Activated naive CD4-positive, alpha-beta T cell treated with anti-CD3 and anti-CD28 coated beads, Interleukin-2, amount 50 U/mL, for 72 hours (primary cell): Measurements from ENCODE around the gene ZFTA. TPM values are rescaled to one million over a fixed set of nuclear protein-coding genes. Genes with fewer than 3 reads are reported as not detected.
"Not testable (repeated sequence)": the region's sequence is repeated elsewhere in the genome, so short reads cannot be mapped to it uniquely, and the experiment has no call there.

ENCODE experiments used
- ATAC-seq, 2 donors: fragments of 150-1000 bp; cut with Tn5 transposase; 2 replicates each; pipeline ENCODE4 v1.10.0; 2021; ENCODE audit warnings: mild to moderate bottlenecking in 2 of 2, moderate library complexity in 2 of 2
- DNase-seq, 2 donors: peaks; one replicate each; pipeline ENCODE4 v3.0.0; 2021 to 2022; ENCODE audit warnings: low spot score in 2 of 2
- H3K27ac Mint-ChIP-seq, 2 donors: one replicate each; pipeline ENCODE4 v1.8.0; 2022; ENCODE audit warnings: mild to moderate bottlenecking in 2 of 2, mixed read lengths in 2 of 2
- H3K36me3 Mint-ChIP-seq, 2 donors: one replicate each; pipeline ENCODE4 v1.8.0; 2022; ENCODE audit warnings: mixed read lengths in 2 of 2
- H3K9me3 Mint-ChIP-seq, 2 donors: one replicate each; pipeline ENCODE4 v1.8.0; 2022; ENCODE audit warnings: mixed read lengths in 2 of 2
- total RNA-seq, 2 donors: library from RNA; stranded (reverse); gene quantifications; one replicate each; pipeline ENCODE4 v1.2.3, GENCODE V29; 2022

The ZFTA gene
- total RNA-seq: 1 to 10 TPM in 1 of 2 donors, under 1 TPM in 1; 0.16 to 2.2 TPM

DNA sequence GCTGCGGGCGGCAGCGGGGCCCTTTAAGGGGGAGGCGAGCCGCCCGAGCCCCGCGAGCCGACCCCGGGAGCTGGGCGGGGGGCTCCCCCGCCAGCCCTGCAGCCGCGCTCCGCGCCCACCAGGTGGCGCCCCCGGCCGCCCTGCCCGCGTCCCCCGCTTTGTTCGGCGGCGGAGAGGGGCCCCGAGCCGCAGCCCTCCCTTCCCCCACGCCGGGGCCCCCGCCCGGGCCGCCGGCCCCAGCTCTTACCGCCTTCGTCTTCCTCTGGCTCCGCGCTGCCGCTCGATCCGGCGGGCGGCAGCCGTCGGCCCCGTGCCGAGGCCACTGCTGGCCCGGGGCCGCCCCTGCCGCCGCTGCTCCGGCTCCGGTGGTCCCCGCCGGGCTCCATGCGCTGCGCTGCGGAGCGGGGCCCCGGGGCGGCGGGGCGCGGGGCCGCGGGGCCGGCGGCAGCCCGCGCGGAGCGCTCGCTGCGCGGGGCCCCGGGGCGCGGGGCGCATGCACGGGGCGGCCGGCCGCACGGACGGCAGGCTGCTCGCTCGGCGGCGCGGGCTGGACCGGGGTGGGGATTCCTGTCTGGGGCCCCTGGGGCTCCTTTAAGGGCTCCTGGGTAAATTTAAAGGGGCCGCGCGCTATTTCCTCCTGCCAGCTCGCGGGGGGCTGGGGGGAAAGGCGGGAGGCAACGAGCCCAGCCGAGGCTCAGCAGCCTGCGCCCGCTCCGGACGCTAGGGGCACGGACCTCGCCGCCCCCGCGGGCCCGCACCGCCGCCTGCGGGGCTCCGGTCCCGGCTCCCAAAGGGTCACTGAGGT, at the start of gene ZFTA:
Gene ZFTA (minus strand): TSS at position 539 of the 805 bp plus-strand sequence. CDS start 153 bp downstream, at position 386.
- DNase-seq (peak; percentile 62 to 78), ATAC-seq (peak; percentile 67 to 70)
- Mint-ChIP-seq H3K36me3 (peaks cover 0 to 6% of the 10 kb centered on the region in 2 donors), H3K9me3 (no peaks in the 10 kb centered on the region), H3K27ac (peak within 1 kb of the TSS; percentile 75 to 95)

DNA sequence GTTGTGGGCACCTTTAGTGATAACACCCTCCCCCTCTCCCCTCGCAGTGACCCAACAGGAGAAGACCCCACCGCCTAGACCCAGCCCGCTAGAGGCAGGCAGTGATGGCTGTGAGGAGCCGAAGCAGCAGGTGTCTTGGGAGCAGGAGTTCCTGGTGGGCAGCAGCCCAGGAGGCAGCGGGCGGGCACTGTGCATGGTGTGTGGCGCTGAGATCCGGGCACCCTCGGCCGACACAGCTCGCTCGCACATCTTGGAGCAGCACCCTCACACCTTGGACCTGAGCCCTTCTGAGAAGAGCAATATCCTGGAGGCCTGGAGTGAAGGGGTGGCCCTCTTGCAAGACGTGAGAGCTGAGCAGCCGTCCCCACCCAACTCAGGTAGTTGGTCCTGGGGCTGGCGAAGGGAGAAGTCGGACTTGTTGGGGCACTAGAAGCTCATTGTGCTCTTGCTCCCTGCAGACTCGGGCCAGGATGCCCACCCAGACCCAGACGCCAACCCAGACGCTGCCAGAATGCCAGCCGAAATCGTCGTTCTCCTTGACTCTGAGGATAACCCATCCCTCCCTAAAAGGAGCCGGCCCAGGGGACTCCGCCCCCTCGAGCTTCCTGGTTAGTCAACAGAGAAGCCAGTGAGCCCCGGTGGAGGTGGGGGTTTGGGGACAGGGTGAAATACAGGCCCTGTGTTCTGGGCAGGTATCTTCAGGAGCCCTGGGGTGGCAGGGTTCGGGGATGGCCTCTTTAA, 49.4 kb upstream of the ZFTA start:
- DNase-seq: no peak
- no peaks in the 10 kb centered on the region for H3K9me3 Mint-ChIP-seq
- no peak overlapping the region for H3K27ac Mint-ChIP-seq
- no peak for ATAC-seq
- H3K36me3 Mint-ChIP-seq: peaks cover 28 to 39% of the 10 kb centered on the region in 2 donors

- Mint-ChIP-seq H3K36me3 (peaks cover 28 to 32% of the 10 kb centered on the region in 2 donors), H3K27ac (peak overlapping the region in 1 of 2 donors; percentile 78), H3K9me3 (no peaks in the 10 kb centered on the region)
- DNase-seq (no peak), ATAC-seq (no peak)
These were observed 48.2 kb upstream of the ZFTA start for GRCh38 chr11:63816732-63817131.

GRCh38 chr11:63816166-63816565, 47.6 kb upstream of the ZFTA start:
- H3K27ac Mint-ChIP-seq: no peak overlapping the region
- peaks cover 28 to 32% of the 10 kb centered on the region in 2 donors for H3K36me3 Mint-ChIP-seq
- ATAC-seq (no peak), DNase-seq (no peak)
- no peaks in the 10 kb centered on the region for H3K9me3 Mint-ChIP-seq

DNA sequence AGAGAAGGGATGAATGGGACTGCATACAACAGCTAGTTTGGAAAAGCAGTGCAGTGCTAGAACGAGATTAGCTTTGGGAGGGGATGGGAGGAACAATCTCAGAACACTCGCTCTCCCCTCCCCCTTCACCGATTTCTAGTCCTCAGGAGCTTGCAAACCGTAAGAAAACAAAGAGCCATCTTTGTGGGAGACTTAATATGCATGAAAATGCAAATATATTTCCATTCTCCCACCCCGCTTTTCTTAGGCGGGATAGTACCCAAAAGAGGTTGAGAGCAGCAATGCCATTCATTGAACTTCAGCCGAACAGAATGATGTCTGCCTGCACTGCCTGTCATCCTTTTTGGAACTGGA, 45.8 kb upstream of the ZFTA start:
- Mint-ChIP-seq H3K9me3 (no peaks in the 10 kb centered on the region), H3K36me3 (peaks cover 28 to 32% of the 10 kb centered on the region in 2 donors), H3K27ac (peak overlapping the region in 1 of 2 donors; percentile 77)
- DNase-seq: no peak
- ATAC-seq: no peak

- ATAC-seq (peak; percentile 53 to 54), DNase-seq (peak; percentile 40 to 62)
- Mint-ChIP-seq H3K27ac (peak overlapping the region in 1 of 2 donors; percentile 77), H3K36me3 (peaks cover 28 to 32% of the 10 kb centered on the region in 2 donors), H3K9me3 (no peaks in the 10 kb centered on the region)
These were observed 45.2 kb upstream of the ZFTA start for GRCh38 chr11:63813563-63814382.

- peak within 1 kb of the TSS in 1 of 2 donors; percentile 77 for H3K27ac Mint-ChIP-seq
- peaks cover 28 to 32% of the 10 kb centered on the region in 2 donors for H3K36me3 Mint-ChIP-seq
- peak; percentile 92 to 93 for ATAC-seq
- peak; percentile 81 to 84 for DNase-seq
- no peaks in the 10 kb centered on the region for H3K9me3 Mint-ChIP-seq
These were observed 44.5 kb upstream of the ZFTA start, which contains the start of gene SPINDOC for GRCh38 chr11:63813035-63813562. Gene SPINDOC, plus strand, starts transcription at chr11:63813456. Its CDS starts 231 bp downstream, at chr11:63813687.

GRCh38 chr11:63811522-63811921, 42.9 kb upstream of the ZFTA start:
- peaks cover 22 to 23% of the 10 kb centered on the region in 2 donors for H3K36me3 Mint-ChIP-seq
- H3K9me3 Mint-ChIP-seq: no peaks in the 10 kb centered on the region
- no peak for DNase-seq
- H3K27ac Mint-ChIP-seq: peak overlapping the region in 1 of 2 donors; percentile 45
- no peak for ATAC-seq

DNA sequence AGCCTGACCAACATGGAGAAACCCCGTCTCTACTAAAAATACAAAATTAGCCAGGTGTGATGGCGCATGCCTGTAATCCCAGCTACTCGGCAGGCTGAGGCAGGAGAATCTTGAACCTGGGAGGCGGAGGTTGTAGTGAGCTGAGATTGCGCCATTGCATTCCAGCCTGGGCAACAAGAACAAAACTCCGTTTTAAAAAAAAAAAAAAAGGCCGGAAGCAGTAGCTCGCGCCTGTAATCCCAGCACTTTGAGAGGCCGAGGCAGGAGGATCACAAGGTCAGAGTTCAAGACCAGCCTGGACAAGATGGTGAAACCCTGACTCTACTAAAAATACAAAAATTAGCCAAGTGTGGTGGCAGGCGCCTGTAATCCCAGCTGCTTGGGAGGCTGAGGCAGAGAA, 41.8 kb upstream of the ZFTA start:
- not testable (repeated sequence) for H3K9me3 Mint-ChIP-seq

GRCh38 chr11:63805844-63806415, 37.4 kb upstream of the ZFTA start:
- DNase-seq (no peak), ATAC-seq (no peak)
- no peak overlapping the region for H3K27ac Mint-ChIP-seq
- no peaks in the 10 kb centered on the region for H3K36me3 Mint-ChIP-seq
- H3K9me3 Mint-ChIP-seq: no peaks in the 10 kb centered on the region

More for the DNA sequence above, 41.8 kb upstream of the ZFTA start:
- peaks cover 13 to 14% of the 10 kb centered on the region in 2 donors for H3K36me3 Mint-ChIP-seq
- not testable (repeated sequence) for H3K27ac Mint-ChIP-seq, ATAC-seq, DNase-seq

DNA sequence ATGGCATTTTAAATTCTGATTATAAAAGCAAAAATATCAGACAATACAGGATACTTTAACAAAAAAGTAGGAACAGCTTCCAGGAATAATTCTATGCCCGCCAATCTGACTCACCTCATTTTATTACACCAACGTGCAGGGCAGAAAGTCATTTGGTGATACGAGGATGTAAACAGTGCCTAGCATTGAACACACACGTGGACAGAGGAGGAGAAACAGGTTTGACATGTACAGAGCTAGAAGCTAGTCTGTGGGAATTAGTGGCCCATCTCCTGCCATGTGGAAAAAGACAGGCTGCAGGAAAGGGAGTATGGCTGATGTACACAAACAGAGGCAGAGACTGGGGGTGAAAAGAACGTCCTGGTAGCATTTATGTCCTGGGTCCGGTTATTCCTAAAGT, 35.7 kb upstream of the ZFTA start:
- H3K27ac Mint-ChIP-seq: no peak overlapping the region
- DNase-seq (no peak), ATAC-seq (no peak)
- no peaks in the 10 kb centered on the region for H3K9me3 Mint-ChIP-seq
- no peaks in the 10 kb centered on the region for H3K36me3 Mint-ChIP-seq

- Mint-ChIP-seq H3K9me3 (no peaks in the 10 kb centered on the region), H3K27ac (peak overlapping the region in 1 of 2 donors; percentile 22), H3K36me3 (no peaks in the 10 kb centered on the region)
- DNase-seq (no peak), ATAC-seq (no peak)
These were observed 34.3 kb upstream of the ZFTA start for GRCh38 chr11:63802637-63803414.

GRCh38 chr11:63800921-63801320, 32.3 kb upstream of the ZFTA start:
- no peak overlapping the region for H3K27ac Mint-ChIP-seq
- DNase-seq (no peak), ATAC-seq (no peak)
- H3K9me3 Mint-ChIP-seq: no peaks in the 10 kb centered on the region
- H3K36me3 Mint-ChIP-seq: no peaks in the 10 kb centered on the region

DNA sequence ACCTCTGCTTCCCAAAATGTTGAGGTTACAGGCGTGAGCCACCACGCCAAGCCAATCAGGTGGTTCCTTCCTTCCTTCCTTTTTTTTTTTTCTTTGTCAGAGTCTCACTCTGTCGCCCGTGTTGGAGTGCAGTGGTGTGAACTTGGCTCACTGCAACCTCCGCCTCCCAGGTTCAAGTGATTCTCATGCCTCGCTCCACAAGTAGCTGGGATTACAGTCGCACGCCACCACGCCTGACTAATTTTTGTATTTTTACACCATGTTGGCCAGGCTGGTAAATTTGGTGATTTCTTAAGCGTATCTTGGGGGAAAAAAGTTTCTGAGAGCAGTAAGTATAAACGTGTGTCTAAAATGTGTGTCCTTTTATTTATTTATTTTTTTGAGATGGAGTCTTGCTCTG, 26.5 kb upstream of the ZFTA start:
- DNase-seq (no peak), ATAC-seq (no peak)
- Mint-ChIP-seq H3K27ac (no peak overlapping the region), H3K9me3 (peaks cover 6 to 11% of the 10 kb centered on the region in 2 donors), H3K36me3 (peaks cover 0 to 17% of the 10 kb centered on the region in 2 donors)

DNA sequence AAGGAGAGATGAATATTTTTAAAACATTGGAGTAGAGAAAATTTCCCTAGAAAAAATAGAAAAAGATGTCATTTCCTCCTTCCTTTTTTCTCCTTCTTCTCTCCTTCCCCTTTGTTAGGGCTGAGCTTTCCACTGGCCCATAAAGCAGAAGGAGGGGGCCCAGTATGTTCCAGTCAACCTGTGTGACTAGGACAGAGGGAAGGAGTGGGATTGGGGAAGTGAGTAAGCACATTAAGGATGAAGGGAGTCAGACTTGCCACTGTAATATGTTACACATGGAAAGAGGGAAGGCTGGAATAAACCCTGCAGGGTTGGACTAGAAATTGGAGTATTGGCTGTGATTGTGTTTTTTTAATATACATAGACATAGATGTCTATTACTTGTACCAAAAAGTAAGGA, 24.6 kb upstream of the ZFTA start:
- ATAC-seq: no peak
- Mint-ChIP-seq H3K36me3 (peaks cover 0 to 17% of the 10 kb centered on the region in 2 donors), H3K9me3 (peaks cover 6 to 11% of the 10 kb centered on the region in 2 donors), H3K27ac (no peak overlapping the region)
- DNase-seq: no peak
